HepG2 (cell line): ENCODE data around the gene FBXO8. TPM values are rescaled to one million over a fixed set of nuclear protein-coding genes. Genes with fewer than 3 reads are reported as not detected.

ENCODE experiments used
- KIAA2018 ChIP-seq: sonication (generic); formaldehyde crosslinking; IDR thresholded peaks from 2 replicates; pipeline ENCODE4 v1.5.0; 2020; ENCODE audit warnings: mild to moderate bottlenecking, missing genetic modification reagents, borderline replicate concordance
- NBN ChIP-seq: fragments of 450-650 bp; conservative IDR thresholded peaks from 2 replicates; pipeline ENCODE4 v1.6.1; 2017
- ZNF432 ChIP-seq: sonication (generic); formaldehyde crosslinking; IDR thresholded peaks from 2 replicates; pipeline ENCODE4 v1.5.0; 2020; ENCODE audit warnings: missing genetic modification reagents, mild to moderate bottlenecking, borderline replicate concordance
- ZNF446 ChIP-seq: sonication (generic); formaldehyde crosslinking; IDR thresholded peaks from 2 replicates; pipeline ENCODE4 v1.5.0; 2020; ENCODE audit warnings: mild to moderate bottlenecking, missing genetic modification reagents
- ZNF788 ChIP-seq: sonication (generic); formaldehyde crosslinking; IDR thresholded peaks from 2 replicates; pipeline ENCODE4 v1.5.0; 2020; ENCODE audit warnings: mild to moderate bottlenecking, missing genetic modification reagents, borderline replicate concordance
- polyA plus RNA-seq, 8 experiments: library from polyadenylated mRNA; depleted of rRNA in 3 of 8; stranded (reverse) in 7 of 8; unstranded in 1 of 8; fragments of >200 nt; fragmentation: Illumina TruSeq in 4 of 8; extraction: Trizol in 4 of 8; gene quantifications; 2 replicates each; pipeline versions ENCODE4 v1.2.1 to v1.2.3, GENCODE V29; 2011 to 2016; ENCODE audit warnings: low read depth in 4 of 8, missing spikeins in 1 of 8, mixed read lengths in 1 of 8; ENCODE audit not compliant: insufficient read depth in 1 of 8
- total RNA-seq, 5 experiments: library from RNA; depleted of rRNA; stranded (reverse); fragments of >200 nt; fragmentation: Illumina TruSeq; extraction: Trizol; gene quantifications; 2 replicates each; pipeline ENCODE4 v1.2.3, GENCODE V29; 2016; ENCODE audit warnings: low read depth in 1 of 5

FBXO8 gene
- total and polyA plus RNA-seq, 2 of the 13 experiments (the other 11 are each of a cell fraction or from before 2014, with no cell fraction given), result 11.7 to 15.2 TPM

- TF ChIP-seq KIAA2018 (no peak), ZNF788 (no peak), ZNF446 (no peak), ZNF432 (CRISPR knock-in tag) (no peak), NBN (no peak)
These were observed 90.5 kb downstream of the FBXO8 start (continued) for GRCh38 chr4:174192943-174193342.
